Vagina (tissue), 2 donors: ENCODE measurements around the gene NUDT3. TPM values are rescaled to one million over a fixed set of nuclear protein-coding genes. Genes with fewer than 3 reads are reported as not detected.

Source experiments
- DNase-seq, 2 donors: peaks; one replicate each; pipeline ENCODE4 v3.0.0-alpha.2; 2017; ENCODE audit errors: extremely low spot score in 2 of 2
- H3K27ac ChIP-seq: fragments of 200-600 bp; sonication (generic); one replicate; pipeline ENCODE4 v1.5.1; 2019
- H3K27me3 ChIP-seq: fragments of 200-600 bp; sonication (generic); one replicate; pipeline ENCODE4 v1.5.1; 2019
- H3K36me3 ChIP-seq, 2 donors: fragments of 200-600 bp; sonication (generic); one replicate each; pipeline ENCODE4 v1.5.1; 2017 to 2019
- H3K4me1 ChIP-seq: fragments of 200-600 bp; sonication (generic); one replicate; pipeline ENCODE4 v1.5.1; 2019
- H3K4me3 ChIP-seq, 2 donors: fragments of 200-600 bp; sonication (generic); 1 replicate in 1 of 2; 2 replicates in 1 of 2; pipeline ENCODE4 v1.5.1; 2016 to 2019
- H3K9me3 ChIP-seq: fragments of 200-600 bp; sonication (generic); one replicate; pipeline ENCODE4 v1.5.1; 2019
- POLR2A ChIP-seq, 2 donors: fragments of 450-650 bp; IDR thresholded peaks; one replicate each; pipeline ENCODE4 v1.6.1; 2017; ENCODE audit warnings: antibody characterized with exemption in 2 of 2, mild to moderate bottlenecking in 2 of 2, moderate library complexity in 2 of 2
- POLR2AphosphoS5 ChIP-seq, 2 donors: sonication (generic); formaldehyde crosslinking; IDR thresholded peaks; one replicate each; pipeline ENCODE4 v1.9.0; 2017; ENCODE audit warnings: antibody characterized with exemption in 2 of 2, mild to moderate bottlenecking in 2 of 2, low read depth in 1 of 2; ENCODE audit not compliant: insufficient read depth in 1 of 2
- intact Hi-C: fragments of 100-400 bp; cut with DNase I; formaldehyde crosslinking; loops from one replicate; pipeline ENCODE4 v1.15.1; 2023
- total RNA-seq: library from RNA; depleted of rRNA; stranded (reverse); fragments of >200 nt; gene quantifications from one replicate; pipeline ENCODE4 v1.2.3, GENCODE V29; 2016
- TF ChIP-seq, protein P1 (sequence below), 3 experiments: fragments of 450-650 bp in 2 of 3; fragments of 200-600 bp in 1 of 3; sonication (generic) in 1 of 3; IDR thresholded peaks; one replicate each; pipeline ENCODE4 v1.5.1; 2017 to 2019; ENCODE audit warnings: antibody characterized with exemption in 3 of 3, mild to moderate bottlenecking in 2 of 3, moderate library complexity in 2 of 3

The NUDT3 gene
- total RNA-seq, 1 donor from 2014 or later = 27.0 TPM

GRCh38 chr6:34384321-34385153 is 7.9 kb downstream of the NUDT3 start:
- Histone ChIP-seq H3K27ac (peak overlapping the region; percentile 28), H3K36me3 (no peaks in the 10 kb centered on the region), H3K9me3 (no peaks in the 10 kb centered on the region), H3K4me3 (no peak overlapping the region), H3K4me1 (peaks cover 60% of the 10 kb centered on the region), H3K27me3 (no peaks in the 10 kb centered on the region)
- no peak for DNase-seq
- intact Hi-C loops = no loop called here
- TF ChIP-seq, protein P1, sequence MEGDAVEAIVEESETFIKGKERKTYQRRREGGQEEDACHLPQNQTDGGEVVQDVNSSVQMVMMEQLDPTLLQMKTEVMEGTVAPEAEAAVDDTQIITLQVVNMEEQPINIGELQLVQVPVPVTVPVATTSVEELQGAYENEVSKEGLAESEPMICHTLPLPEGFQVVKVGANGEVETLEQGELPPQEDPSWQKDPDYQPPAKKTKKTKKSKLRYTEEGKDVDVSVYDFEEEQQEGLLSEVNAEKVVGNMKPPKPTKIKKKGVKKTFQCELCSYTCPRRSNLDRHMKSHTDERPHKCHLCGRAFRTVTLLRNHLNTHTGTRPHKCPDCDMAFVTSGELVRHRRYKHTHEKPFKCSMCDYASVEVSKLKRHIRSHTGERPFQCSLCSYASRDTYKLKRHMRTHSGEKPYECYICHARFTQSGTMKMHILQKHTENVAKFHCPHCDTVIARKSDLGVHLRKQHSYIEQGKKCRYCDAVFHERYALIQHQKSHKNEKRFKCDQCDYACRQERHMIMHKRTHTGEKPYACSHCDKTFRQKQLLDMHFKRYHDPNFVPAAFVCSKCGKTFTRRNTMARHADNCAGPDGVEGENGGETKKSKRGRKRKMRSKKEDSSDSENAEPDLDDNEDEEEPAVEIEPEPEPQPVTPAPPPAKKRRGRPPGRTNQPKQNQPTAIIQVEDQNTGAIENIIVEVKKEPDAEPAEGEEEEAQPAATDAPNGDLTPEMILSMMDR (IDR thresholded peaks at IDR 0.05) = no peak
- TF ChIP-seq POLR2AphosphoS5 (IDR thresholded peaks at IDR 0.05; ENCODE audit: insufficient read depth in 1 of 2, low read depth in 1 of 2) (no peak), POLR2A (IDR thresholded peaks at IDR 0.05) (no peak)

DNA sequence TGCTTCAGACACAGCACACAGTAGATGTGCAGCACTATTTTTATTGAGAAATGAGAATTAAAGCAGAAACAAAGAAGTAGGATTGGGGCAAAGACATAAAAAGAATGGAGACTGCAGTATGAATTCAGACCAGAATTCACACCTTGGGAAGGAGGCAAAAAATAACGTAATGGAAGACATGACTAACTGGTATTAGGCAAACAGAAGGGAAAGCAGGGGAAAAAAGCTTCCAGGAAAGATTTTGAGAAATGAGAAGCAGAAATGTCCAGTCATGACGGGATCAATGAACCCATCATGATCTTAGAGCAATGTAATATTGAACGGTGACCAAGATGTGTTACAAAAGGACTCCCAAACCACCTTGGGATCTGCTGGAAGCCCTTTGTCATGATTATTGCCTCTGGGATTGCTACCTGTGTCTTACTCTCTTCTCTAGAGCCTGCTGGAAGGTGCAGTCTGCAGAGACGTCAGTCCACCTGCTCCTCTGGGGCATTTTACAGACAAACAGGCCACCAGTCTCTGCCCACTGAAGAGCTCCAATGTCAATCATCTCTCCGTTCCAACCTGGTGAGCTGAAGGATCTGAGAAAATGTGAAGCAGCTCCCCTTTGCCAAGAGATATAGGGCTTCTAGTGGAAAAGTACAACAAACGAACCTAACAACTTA is 8.7 kb downstream of the NUDT3 start:
- peaks cover 59% of the 10 kb centered on the region for H3K4me1 ChIP-seq
- TF ChIP-seq POLR2AphosphoS5 (IDR thresholded peaks at IDR 0.05; ENCODE audit: insufficient read depth in 1 of 2, low read depth in 1 of 2) (no peak), POLR2A (IDR thresholded peaks at IDR 0.05) (no peak)
- TF ChIP-seq, protein P1 (IDR thresholded peaks at IDR 0.05) = no peak
- intact Hi-C loops = no loop called here

DNA sequence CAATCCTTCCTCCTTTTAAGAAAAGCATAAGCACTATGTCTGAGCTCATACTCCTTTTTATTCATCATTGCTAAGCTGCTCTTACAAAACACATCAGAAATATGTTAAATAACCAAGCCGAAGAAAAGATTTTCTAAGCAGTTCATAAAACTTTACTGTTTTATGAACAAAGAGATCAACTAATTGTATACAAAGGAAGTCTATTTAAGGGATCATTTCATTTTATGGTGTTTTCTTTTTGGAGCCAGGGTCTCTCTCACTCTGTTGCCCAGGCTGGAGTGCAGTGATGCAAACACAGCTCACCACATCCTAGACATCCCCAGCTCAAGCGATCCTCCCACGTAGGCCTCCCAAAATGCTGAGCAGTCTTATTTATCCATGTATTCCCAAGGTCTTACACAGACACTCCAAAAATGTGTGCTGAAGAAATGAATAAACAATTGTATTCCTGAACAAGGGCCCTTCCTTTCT is 9.3 kb downstream of the NUDT3 start:
- TF ChIP-seq, protein P1 (IDR thresholded peaks at IDR 0.05) = no peak
- no peak for TF ChIP-seq POLR2A (IDR thresholded peaks at IDR 0.05)
- TF ChIP-seq POLR2AphosphoS5 (IDR thresholded peaks at IDR 0.05; ENCODE audit: insufficient read depth in 1 of 2, low read depth in 1 of 2) = no peak
- Histone ChIP-seq H3K9me3 (no peaks in the 10 kb centered on the region), H3K4me1 (peaks cover 59% of the 10 kb centered on the region), H3K36me3 (no peaks in the 10 kb centered on the region), H3K27ac (peak overlapping the region; percentile 33), H3K4me3 (no peak overlapping the region), H3K27me3 (no peaks in the 10 kb centered on the region)
- intact Hi-C loops = no loop called here
- DNase-seq = no peak

More for the DNA sequence above, 8.7 kb downstream of the NUDT3 start:
- no peaks in the 10 kb centered on the region for H3K27me3 ChIP-seq
- no peak for DNase-seq
- H3K4me3 ChIP-seq = no peak overlapping the region
- H3K9me3 ChIP-seq = no peaks in the 10 kb centered on the region
- no peaks in the 10 kb centered on the region for H3K36me3 ChIP-seq
- peak overlapping the region; percentile 28 for H3K27ac ChIP-seq

DNA sequence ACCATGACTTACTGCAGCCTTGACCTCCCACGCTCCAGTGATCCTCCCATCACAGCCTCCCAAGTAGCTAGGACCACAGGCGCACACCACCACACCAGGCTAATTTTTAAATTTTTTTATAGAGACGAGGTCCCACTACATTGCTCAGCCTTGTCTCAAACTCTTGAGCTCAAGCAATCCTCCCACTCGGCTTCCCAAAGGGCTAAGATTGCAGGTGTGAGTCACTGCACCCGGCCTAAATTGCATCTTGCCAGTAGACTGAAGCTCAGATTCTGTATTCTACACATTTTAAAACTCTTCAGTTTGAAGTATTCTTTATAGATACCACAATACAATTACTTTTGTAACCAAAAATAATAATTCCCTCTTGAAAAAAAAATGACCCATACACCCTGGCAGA is 11.4 kb downstream of the NUDT3 start:
- Histone ChIP-seq H3K36me3 (no peaks in the 10 kb centered on the region), H3K4me1 (peaks cover 38% of the 10 kb centered on the region), H3K4me3 (no peak overlapping the region), H3K27ac (no peak overlapping the region), H3K9me3 (no peaks in the 10 kb centered on the region), H3K27me3 (no peaks in the 10 kb centered on the region)
- TF ChIP-seq POLR2AphosphoS5 (IDR thresholded peaks at IDR 0.05; ENCODE audit: insufficient read depth in 1 of 2, low read depth in 1 of 2) = no peak
- no peak for TF ChIP-seq POLR2A (IDR thresholded peaks at IDR 0.05)
- TF ChIP-seq, protein P1 (IDR thresholded peaks at IDR 0.05) = no peak
- intact Hi-C loops = no loop called here
- no peak for DNase-seq
